Osteocyte (in vitro differentiated cells): Measurements from ENCODE around the gene PTGER1. TPM values are rescaled to one million over a fixed set of nuclear protein-coding genes. Genes with fewer than 3 reads are reported as not detected.

Experiments
- DNase-seq: peaks from one replicate; pipeline ENCODE4 v3.0.0; 2021; ENCODE audit warnings: mixed read lengths; ENCODE audit not compliant: unreplicated experiment; ENCODE audit errors: extremely low spot score
- H3K27ac Mint-ChIP-seq: one replicate; pipeline ENCODE4 v1.8.0; 2021; ENCODE audit warnings: mild to moderate bottlenecking, mixed read lengths; ENCODE audit not compliant: unreplicated experiment
- H3K27me3 Mint-ChIP-seq: one replicate; pipeline ENCODE4 v1.8.0; 2021; ENCODE audit warnings: mixed read lengths; ENCODE audit not compliant: unreplicated experiment
- H3K36me3 Mint-ChIP-seq: one replicate; pipeline ENCODE4 v1.8.0; 2021; ENCODE audit warnings: mixed read lengths; ENCODE audit not compliant: unreplicated experiment
- H3K4me1 Mint-ChIP-seq: one replicate; pipeline ENCODE4 v1.8.0; 2021; ENCODE audit warnings: mixed read lengths; ENCODE audit not compliant: unreplicated experiment
- H3K4me3 Mint-ChIP-seq: one replicate; pipeline ENCODE4 v1.8.0; 2021; ENCODE audit warnings: mild to moderate bottlenecking, moderate library complexity, mixed read lengths; ENCODE audit not compliant: unreplicated experiment
- H3K9me3 Mint-ChIP-seq: one replicate; pipeline ENCODE4 v1.8.0; 2021; ENCODE audit warnings: mixed read lengths; ENCODE audit not compliant: unreplicated experiment
- CTCF ChIP-seq: fragments of 200-600 bp; sonication (generic); IDR thresholded peaks from 2 replicates; pipeline ENCODE4 v1.5.0; 2021; ENCODE audit warnings: antibody characterized with exemption, mild to moderate bottlenecking, moderate library complexity
- total RNA-seq: library from RNA; stranded (reverse); gene quantifications from 2 replicates; pipeline ENCODE4 v1.2.1, GENCODE V29; 2021

PTGER1 gene
- total RNA-seq, 1 donor from 2014 or later: 1.0 TPM

- Mint-ChIP-seq H3K27me3 (peaks cover 7% of the 10 kb centered on the region), H3K4me1 (peaks cover 50% of the 10 kb centered on the region), H3K27ac (peak overlapping the region; percentile 83), H3K9me3 (no peaks in the 10 kb centered on the region), H3K36me3 (no peaks in the 10 kb centered on the region), H3K4me3 (peak overlapping the region; percentile 79)
- TF ChIP-seq CTCF: no peak
- no peak for DNase-seq
These were observed 39.7 kb downstream of the PTGER1 start for GRCh38 chr19:14435320-14436050.

- no peak for DNase-seq
- no peak for TF ChIP-seq CTCF
- H3K4me1 Mint-ChIP-seq: peaks cover 44% of the 10 kb centered on the region
- H3K36me3 Mint-ChIP-seq: no peaks in the 10 kb centered on the region
- no peaks in the 10 kb centered on the region for H3K9me3 Mint-ChIP-seq
- peaks cover 7% of the 10 kb centered on the region for H3K27me3 Mint-ChIP-seq
- H3K27ac Mint-ChIP-seq: peak overlapping the region; percentile 83
- peak overlapping the region; percentile 79 for H3K4me3 Mint-ChIP-seq
These were observed 40.4 kb downstream of the PTGER1 start for GRCh38 chr19:14434543-14435319.

GRCh38 chr19:14433554-14434501 is 41.3 kb downstream of the PTGER1 start:
- TF ChIP-seq CTCF: no peak
- peak overlapping the region; percentile 79 for H3K4me3 Mint-ChIP-seq
- peaks cover 7% of the 10 kb centered on the region for H3K27me3 Mint-ChIP-seq
- peak overlapping the region; percentile 83 for H3K27ac Mint-ChIP-seq
- peaks cover 36% of the 10 kb centered on the region for H3K4me1 Mint-ChIP-seq
- H3K36me3 Mint-ChIP-seq: no peaks in the 10 kb centered on the region
- no peaks in the 10 kb centered on the region for H3K9me3 Mint-ChIP-seq
- DNase-seq: no peak

- peaks cover 36% of the 10 kb centered on the region for H3K4me1 Mint-ChIP-seq
- peak within 1 kb of the TSS; percentile 79 for H3K4me3 Mint-ChIP-seq
- peak; percentile 85 for DNase-seq
- no peaks in the 10 kb centered on the region for H3K9me3 Mint-ChIP-seq
- no peaks in the 10 kb centered on the region for H3K36me3 Mint-ChIP-seq
- peak within 1 kb of the TSS; percentile 83 for H3K27ac Mint-ChIP-seq
- TF ChIP-seq CTCF: no peak
- H3K27me3 Mint-ChIP-seq: peaks cover 7% of the 10 kb centered on the region
These were observed 42.2 kb downstream of the PTGER1 start, which contains the start of gene PKN1 for GRCh38 chr19:14432791-14433553. PKN1 (plus strand) TSS chr19:14433306; CDS start chr19:14433522, 216 bp downstream.
